Measurements from ENCODE around the gene BORCS6.

BORCS6 gene

DNA sequence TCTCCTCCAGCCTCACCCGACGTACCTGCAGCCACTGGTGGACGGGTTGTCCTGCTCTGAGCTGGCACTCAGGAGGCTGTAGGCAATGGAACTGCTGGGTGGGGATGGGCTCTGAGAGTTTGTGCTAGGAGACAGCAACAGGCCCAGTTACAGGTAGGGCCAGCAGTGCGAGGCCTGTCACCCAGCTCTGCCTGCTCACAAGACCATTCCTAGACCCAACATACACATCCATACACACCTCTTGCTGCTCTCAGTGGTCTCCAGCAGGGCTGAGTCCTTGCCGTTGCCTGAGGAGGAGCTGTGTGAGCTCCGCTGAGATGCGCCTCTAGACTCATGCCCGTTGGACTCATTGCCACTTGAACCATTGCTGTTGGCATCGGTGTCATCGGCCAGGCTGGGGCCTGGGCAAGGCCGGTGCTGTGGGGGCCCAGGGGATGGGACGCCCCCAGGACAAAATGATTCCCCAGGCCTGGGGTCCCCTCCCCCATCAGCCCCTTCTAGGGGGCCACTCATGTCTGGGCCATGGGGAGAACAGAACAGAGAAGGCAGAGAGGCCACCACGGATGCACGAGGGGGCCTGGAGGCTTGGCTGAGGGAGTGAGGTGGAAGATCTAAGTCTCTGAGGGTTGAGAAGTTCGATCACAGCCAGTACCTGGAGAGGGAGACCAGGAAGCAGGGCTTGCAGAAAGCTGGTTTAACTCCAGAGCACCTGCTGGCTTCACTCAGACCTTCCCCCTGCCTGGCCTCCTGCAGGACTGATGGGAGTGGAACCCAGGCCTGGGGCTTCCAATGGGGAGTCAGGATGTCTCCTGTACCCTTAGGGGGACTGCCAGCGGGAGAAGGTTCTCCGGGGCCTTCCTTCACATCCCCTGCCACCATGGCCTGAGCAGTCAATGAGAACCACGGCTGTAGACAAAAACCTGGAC, 39.5 kb downstream of the BORCS6 start:
- H3K4me2 ChIP-seq: peak overlapping the region; percentile 21; the same call in 1 of the 2 replicates
- H3K27ac ChIP-seq: no peak overlapping the region
- H3K36me3 ChIP-seq (ENCODE audit: insufficient read depth): no peaks in the 10 kb centered on the region
- TF ChIP-seq, protein P1, sequence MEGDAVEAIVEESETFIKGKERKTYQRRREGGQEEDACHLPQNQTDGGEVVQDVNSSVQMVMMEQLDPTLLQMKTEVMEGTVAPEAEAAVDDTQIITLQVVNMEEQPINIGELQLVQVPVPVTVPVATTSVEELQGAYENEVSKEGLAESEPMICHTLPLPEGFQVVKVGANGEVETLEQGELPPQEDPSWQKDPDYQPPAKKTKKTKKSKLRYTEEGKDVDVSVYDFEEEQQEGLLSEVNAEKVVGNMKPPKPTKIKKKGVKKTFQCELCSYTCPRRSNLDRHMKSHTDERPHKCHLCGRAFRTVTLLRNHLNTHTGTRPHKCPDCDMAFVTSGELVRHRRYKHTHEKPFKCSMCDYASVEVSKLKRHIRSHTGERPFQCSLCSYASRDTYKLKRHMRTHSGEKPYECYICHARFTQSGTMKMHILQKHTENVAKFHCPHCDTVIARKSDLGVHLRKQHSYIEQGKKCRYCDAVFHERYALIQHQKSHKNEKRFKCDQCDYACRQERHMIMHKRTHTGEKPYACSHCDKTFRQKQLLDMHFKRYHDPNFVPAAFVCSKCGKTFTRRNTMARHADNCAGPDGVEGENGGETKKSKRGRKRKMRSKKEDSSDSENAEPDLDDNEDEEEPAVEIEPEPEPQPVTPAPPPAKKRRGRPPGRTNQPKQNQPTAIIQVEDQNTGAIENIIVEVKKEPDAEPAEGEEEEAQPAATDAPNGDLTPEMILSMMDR (conservative IDR thresholded peaks at IDR 0.05; ENCODE audit: low read depth, low read length): no peak
- no peak overlapping the region for H3K9ac ChIP-seq
- H3K4me1 ChIP-seq (ENCODE audit: low read depth, poor library complexity, severe bottlenecking): no peaks in the 10 kb centered on the region
- no peaks in the 10 kb centered on the region for H3K27me3 ChIP-seq (ENCODE audit: insufficient read depth, low read depth)
- no peak overlapping the region for H2AFZ ChIP-seq (ENCODE audit: low read depth)
- H3K4me3 ChIP-seq (IDR thresholded peaks at IDR 0.05; ENCODE audit: insufficient read depth, low read depth, low read length): no peak overlapping the region
- H4K20me1 ChIP-seq (ENCODE audit: insufficient read depth): no peaks in the 10 kb centered on the region
- H3K79me2 ChIP-seq (ENCODE audit: insufficient read depth, low read depth): no peaks in the 10 kb centered on the region

DNA sequence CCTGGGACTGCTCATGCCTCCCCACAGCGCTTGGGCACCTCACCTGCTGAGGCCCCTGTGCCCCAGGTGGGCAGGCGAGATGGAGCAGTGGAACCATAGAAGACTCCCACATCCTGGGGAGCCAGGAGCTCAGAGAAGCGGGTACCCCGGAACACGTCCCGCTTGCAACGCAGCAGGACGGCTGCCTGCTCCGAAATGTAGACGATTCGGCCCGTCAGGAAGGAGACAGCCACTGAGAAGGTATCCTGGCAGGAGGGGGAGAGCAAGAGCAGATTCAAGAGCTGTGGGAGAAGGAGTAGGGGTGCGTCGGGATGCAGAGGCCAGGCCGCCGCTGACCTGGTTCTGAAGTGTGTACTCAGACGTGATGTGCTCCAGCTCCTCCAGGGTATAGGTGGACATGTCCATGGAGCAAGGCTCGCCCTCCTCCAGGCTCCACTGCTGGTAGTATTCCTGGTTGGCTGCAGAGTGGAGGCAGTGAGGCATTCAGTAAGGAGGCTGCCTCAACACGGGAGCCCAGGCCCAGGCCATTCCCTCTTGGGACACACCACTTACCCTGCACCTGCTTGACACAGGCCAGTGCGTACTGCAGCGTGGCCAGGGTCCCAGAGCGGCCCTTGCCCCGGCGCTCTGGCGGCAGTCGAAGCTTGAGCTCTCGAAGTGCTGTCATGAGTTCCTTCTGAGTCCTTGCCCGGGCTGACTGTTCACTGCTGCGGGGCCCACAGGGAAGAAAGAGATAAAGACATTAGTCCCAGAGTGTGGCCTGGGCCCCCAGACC, 40.4 kb downstream of the BORCS6 start:
- Histone ChIP-seq H3K4me1 (ENCODE audit: low read depth, poor library complexity, severe bottlenecking) (no peaks in the 10 kb centered on the region), H3K27me3 (ENCODE audit: insufficient read depth, low read depth) (no peaks in the 10 kb centered on the region), H3K27ac (no peak overlapping the region), H3K9ac (no peak overlapping the region), H3K36me3 (ENCODE audit: insufficient read depth) (no peaks in the 10 kb centered on the region), H3K4me2 (no peak overlapping the region), H3K79me2 (ENCODE audit: insufficient read depth, low read depth) (no peaks in the 10 kb centered on the region), H4K20me1 (ENCODE audit: insufficient read depth) (no peaks in the 10 kb centered on the region), H2AFZ (ENCODE audit: low read depth) (no peak overlapping the region), H3K4me3 (IDR thresholded peaks at IDR 0.05; ENCODE audit: insufficient read depth, low read depth, low read length) (no peak overlapping the region)
- TF ChIP-seq, protein P1 (conservative IDR thresholded peaks at IDR 0.05; ENCODE audit: low read depth, low read length): no peak

DNA sequence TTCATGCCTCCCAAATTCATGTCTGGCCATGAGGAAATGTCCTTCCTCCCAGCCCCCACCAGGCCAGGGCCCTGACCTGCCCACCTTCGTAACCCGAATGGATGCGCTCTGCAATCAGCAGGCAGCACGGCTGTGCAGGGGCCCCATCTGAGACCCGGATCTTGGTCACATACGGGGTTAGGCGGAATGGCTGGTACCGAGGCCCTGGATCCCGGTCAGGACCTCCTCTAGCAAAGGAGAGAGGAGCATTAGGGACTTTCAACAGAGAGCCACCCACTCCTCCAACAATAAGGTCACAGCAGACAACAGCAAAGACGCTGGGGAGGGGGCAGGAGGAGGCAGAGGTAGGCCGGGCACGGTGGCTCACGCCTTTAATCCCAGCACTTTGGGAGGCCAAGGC, 41.4 kb downstream of the BORCS6 start:
- H4K20me1 ChIP-seq (ENCODE audit: insufficient read depth): no peaks in the 10 kb centered on the region
- H3K36me3 ChIP-seq (ENCODE audit: insufficient read depth): no peaks in the 10 kb centered on the region

DNA sequence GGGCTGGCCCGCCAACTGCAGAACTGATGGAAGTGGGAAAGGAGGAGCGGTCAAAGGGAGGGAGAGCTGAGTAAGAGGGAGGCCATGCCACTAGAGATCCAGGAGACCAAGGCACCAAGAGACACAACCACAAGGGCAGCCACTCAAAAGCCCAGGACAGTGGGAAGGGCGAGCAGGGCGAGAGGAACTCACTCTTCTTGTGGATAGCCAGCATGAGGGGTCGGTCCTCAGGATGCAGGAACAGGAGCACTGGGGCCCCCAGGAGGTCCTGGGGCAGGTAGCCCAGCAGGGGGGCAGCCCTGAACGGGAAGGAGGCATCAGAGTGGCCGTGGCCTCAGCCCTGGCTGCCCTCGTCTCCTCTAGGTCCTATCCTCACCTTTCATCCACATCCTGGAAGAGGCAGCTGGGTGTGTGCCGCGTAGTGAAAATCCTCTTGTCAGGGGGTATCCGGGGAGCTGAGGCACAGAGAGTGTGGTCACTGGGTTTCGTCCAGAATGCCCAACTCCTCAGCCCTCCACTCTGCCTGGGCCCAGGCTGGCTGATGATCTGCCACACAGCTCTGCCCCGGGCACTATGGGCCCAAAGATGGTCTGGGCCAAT, 42.1 kb downstream of the BORCS6 start:
- Histone ChIP-seq H3K4me1 (ENCODE audit: low read depth, poor library complexity, severe bottlenecking) (no peaks in the 10 kb centered on the region), H2AFZ (ENCODE audit: low read depth) (no peak overlapping the region), H3K9ac (no peak overlapping the region), H3K27ac (no peak overlapping the region), H3K4me2 (no peak overlapping the region), H3K27me3 (ENCODE audit: insufficient read depth, low read depth) (no peaks in the 10 kb centered on the region), H3K36me3 (ENCODE audit: insufficient read depth) (no peaks in the 10 kb centered on the region), H4K20me1 (ENCODE audit: insufficient read depth) (no peaks in the 10 kb centered on the region), H3K79me2 (ENCODE audit: insufficient read depth, low read depth) (no peaks in the 10 kb centered on the region), H3K4me3 (IDR thresholded peaks at IDR 0.05; ENCODE audit: insufficient read depth, low read depth, low read length) (no peak overlapping the region)
- TF ChIP-seq, protein P1 (conservative IDR thresholded peaks at IDR 0.05; ENCODE audit: low read depth, low read length): no peak

More for the DNA sequence above, 41.4 kb downstream of the BORCS6 start:
- no peak overlapping the region for H3K4me2 ChIP-seq
- H2AFZ ChIP-seq (ENCODE audit: low read depth): no peak overlapping the region
- no peaks in the 10 kb centered on the region for H3K27me3 ChIP-seq (ENCODE audit: insufficient read depth, low read depth)
- H3K27ac ChIP-seq: no peak overlapping the region
- no peaks in the 10 kb centered on the region for H3K79me2 ChIP-seq (ENCODE audit: insufficient read depth, low read depth)
- H3K9ac ChIP-seq: no peak overlapping the region
- TF ChIP-seq, protein P1 (conservative IDR thresholded peaks at IDR 0.05; ENCODE audit: low read depth, low read length): no peak
- H3K4me3 ChIP-seq (IDR thresholded peaks at IDR 0.05; ENCODE audit: insufficient read depth, low read depth, low read length): no peak overlapping the region
- H3K4me1 ChIP-seq (ENCODE audit: low read depth, poor library complexity, severe bottlenecking): no peaks in the 10 kb centered on the region

All from KMS-11 (cell line).